BJ (cell line): ENCODE data around the gene CD164L2. TPM values are rescaled to one million over a fixed set of nuclear protein-coding genes. Genes with fewer than 3 reads are reported as not detected.

Source experiments
- CTCF ChIA-PET: fragments of 350-600 bp; formaldehyde crosslinking; extraction: SDS; loops from one replicate; lab custom pipeline; 2021; ENCODE audit warnings: antibody characterized with exemption, inconsistent platforms; lab: Yijun Ruan, JAX
- POLR2A ChIA-PET: fragments of 300-600 bp; sonication (Branson Sonifier 250); formaldehyde crosslinking; extraction: SDS; loops from one replicate; lab custom pipeline; 2021; ENCODE audit warnings: antibody characterized with exemption; lab: Charles Lee
- DNase-seq: peaks from one replicate; pipeline ENCODE4 v3.0.0-alpha.2; 2011; ENCODE audit warnings: low read depth
- H3K27me3 ChIP-seq: 2 replicates; pipeline ENCODE4 v1.6.0; 2011; ENCODE audit warnings: low read length; ENCODE audit not compliant: control insufficient read depth, insufficient read depth
- H3K36me3 ChIP-seq: 2 replicates; pipeline ENCODE4 v1.5.1; 2011; ENCODE audit warnings: low read length; ENCODE audit not compliant: control insufficient read depth, insufficient read depth
- H3K4me3 ChIP-seq: 2 replicates; pipeline ENCODE4 v1.5.1; 2011; ENCODE audit warnings: low read depth, mild to moderate bottlenecking, control low read depth, low read length
- CTCF ChIP-seq: IDR thresholded peaks from 2 replicates; pipeline ENCODE4 v1.5.1; 2011; ENCODE audit warnings: low read depth, mild to moderate bottlenecking, control low read depth, inconsistent platforms, low read length, moderate library complexity; ENCODE audit not compliant: insufficient read depth
- polyA plus RNA-seq: library from polyadenylated mRNA; depleted of rRNA; stranded (reverse); fragments of >200 nt; gene quantifications from 2 replicates; pipeline ENCODE4 v1.2.3, GENCODE V29; 2011

Gene CD164L2
- polyA plus RNA-seq, 1 experiment: not detected

GRCh38 chr1:27338751-27339150, 44.4 kb downstream of the CD164L2 start:
- no peak for TF ChIP-seq CTCF
- POLR2A ChIA-PET: no interaction called here
- no peaks in the 10 kb centered on the region for H3K27me3 ChIP-seq
- no peak overlapping the region for H3K4me3 ChIP-seq
- H3K36me3 ChIP-seq: peaks cover 23% of the 10 kb centered on the region
- no peak for DNase-seq
- CTCF ChIA-PET: interaction anchor here (1.2 to 1.5 kb wide), 2 partner anchors 19 to 39 kb away, joined by 3 to 7 read pairs; no protein-coding TSS in a partner anchor

GRCh38 chr1:27336756-27337155, 46.4 kb downstream of the CD164L2 start:
- ChIA-PET POLR2A (interaction anchor here (0.6 kb wide), 1 partner anchor 264 kb away, joined by 8 read pairs; no protein-coding TSS in a partner anchor), CTCF (interaction anchor here (1.5 to 6.3 kb wide), 4 partner anchors 10 to 293 kb away, joined by 3 to 70 read pairs (median 21); no protein-coding TSS in a partner anchor)
- Histone ChIP-seq H3K27me3 (no peaks in the 10 kb centered on the region), H3K4me3 (no peak overlapping the region), H3K36me3 (peaks cover 29% of the 10 kb centered on the region)
- DNase-seq: no peak
- no peak for TF ChIP-seq CTCF

- POLR2A ChIA-PET: no interaction called here
- CTCF ChIA-PET: interaction anchor here (1.5 to 6.3 kb wide), 5 partner anchors 9 to 292 kb away, joined by 3 to 70 read pairs (median 8); partner anchors contain the start of gene MAP3K6
- TF ChIP-seq CTCF: no peak
- H3K36me3 ChIP-seq: peaks cover 29% of the 10 kb centered on the region
- no peaks in the 10 kb centered on the region for H3K27me3 ChIP-seq
- H3K4me3 ChIP-seq: no peak overlapping the region
- no peak for DNase-seq
These were observed 47.4 kb downstream of the CD164L2 start for GRCh38 chr1:27335506-27336422.

GRCh38 chr1:27333717-27334279, 49.3 kb downstream of the CD164L2 start:
- TF ChIP-seq CTCF: no peak
- H3K36me3 ChIP-seq: peaks cover 29% of the 10 kb centered on the region
- H3K4me3 ChIP-seq: no peak overlapping the region
- DNase-seq: no peak
- CTCF ChIA-PET: interaction anchor here (0.5 to 6.3 kb wide), 18 partner anchors 10 to 367 kb away, joined by 3 to 70 read pairs (median 7); partner anchors contain the start of genes MAP3K6 and SYTL1
- H3K27me3 ChIP-seq: no peaks in the 10 kb centered on the region
- POLR2A ChIA-PET: interaction anchor here (0.5 kb wide), 1 partner anchor 32 kb away, joined by 13 read pairs; no protein-coding TSS in a partner anchor
